NCI-H69 (cell line): ENCODE measurements around the gene MS4A15.

Experiments used
- DNase-seq: peaks from one replicate; lab custom pipeline; 2025; lab: John Stamatoyannopoulos, UW

The MS4A15 gene

DNA sequence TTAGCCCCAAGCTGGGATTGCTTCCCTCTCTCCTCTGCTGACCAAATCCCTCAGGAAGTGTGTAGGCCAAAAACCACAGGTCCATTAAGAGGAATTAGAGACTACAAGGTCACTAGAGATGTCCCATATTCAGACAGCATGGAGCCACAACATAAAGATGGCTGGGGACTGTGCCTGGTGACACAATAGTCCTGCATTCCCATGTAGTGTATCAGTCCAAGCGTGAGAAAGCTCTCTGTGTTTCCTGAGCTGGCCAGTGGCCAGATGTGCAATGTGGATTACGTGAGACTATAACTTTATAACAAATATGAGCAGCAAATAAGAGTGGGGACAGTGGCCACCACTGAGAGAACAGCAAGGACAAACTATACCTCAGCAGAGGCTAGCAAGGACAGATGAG, 20.9 kb downstream of the MS4A15 start:
- no peak for DNase-seq

DNA sequence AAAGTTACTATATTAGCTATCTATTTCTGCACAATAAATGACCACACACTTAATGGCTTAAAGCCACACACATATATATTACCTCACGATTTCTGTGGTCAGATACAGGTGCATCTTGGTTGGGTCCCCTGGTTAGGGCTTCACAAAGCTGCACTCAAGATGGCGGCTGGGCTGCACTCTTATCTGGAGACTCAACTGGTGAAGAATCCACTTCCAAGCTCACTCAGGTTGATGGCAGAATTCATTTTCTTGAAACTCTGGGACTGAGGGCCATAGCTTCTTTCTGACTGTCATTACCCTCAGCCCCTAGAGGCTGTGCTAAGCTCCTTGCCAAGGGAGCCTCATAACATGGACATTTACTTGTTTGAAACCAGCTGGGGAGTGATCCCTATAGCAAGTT, 23.4 kb downstream of the MS4A15 start:
- no peak for DNase-seq

- no peak for DNase-seq
These were observed 24.1 kb downstream of the MS4A15 start for GRCh38 chr11:60780774-60781173.

GRCh38 chr11:60781286-60781980, 24.8 kb downstream of the MS4A15 start:
- no peak for DNase-seq

- DNase-seq = no peak
These were observed 25.3 kb downstream of the MS4A15 start for GRCh38 chr11:60781981-60782316.

DNA sequence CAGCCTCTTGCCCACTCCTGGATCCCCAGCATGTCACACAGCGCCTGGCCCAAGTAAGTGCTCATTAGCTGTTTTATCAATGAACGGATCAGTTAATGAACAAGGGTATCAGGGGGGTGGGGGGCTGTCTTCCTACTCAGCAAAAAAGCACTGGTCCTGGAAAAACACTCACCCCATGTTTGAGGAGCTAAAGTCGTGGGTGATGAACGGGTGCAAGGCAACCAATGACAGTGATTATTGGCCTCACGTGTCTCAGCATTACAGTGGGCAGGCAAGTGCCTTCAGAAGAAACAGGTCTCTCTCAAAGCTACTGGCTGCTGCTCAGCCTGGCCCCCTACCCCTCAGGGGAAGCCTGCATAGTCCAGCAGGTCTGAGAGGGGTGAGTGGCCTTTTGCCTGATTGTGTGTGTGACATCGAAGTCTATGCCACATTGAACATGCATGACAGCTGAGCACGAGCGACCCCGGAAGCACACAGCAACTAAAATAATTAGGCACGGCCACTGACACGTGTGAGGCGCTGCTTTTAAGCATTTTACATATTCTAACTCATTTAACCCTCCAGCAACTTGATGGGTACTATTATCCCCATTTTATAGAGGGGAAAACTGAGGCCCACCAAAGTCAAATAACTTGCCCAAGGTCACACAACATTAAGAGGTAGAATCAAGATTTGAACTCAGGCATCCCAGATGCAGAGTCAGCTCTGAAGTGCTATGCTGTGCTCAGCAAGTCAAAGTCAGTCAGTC, 25.9 kb downstream of the MS4A15 start:
- no peak for DNase-seq

GRCh38 chr11:60783141-60783484, 26.4 kb downstream of the MS4A15 start:
- no peak for DNase-seq

DNA sequence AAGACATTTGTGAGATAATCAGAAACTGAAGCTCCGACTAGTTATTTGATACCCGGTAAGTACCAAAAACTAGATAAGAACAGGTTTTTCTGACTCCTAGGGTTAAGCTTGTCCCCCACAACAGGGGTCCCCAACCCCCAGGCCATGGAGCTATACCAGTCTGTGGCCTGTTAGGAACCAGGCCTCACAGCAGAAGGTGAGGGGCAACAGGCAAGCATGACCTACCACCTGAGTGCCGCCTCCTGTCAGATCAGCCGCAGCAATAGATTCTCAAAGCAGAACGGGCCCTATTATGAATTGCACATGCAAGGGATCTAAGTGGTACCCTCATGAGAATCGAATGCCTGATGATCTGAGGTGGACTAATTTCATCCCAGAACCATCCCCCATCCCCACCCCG, 27.2 kb downstream of the MS4A15 start:
- no peak for DNase-seq

DNA sequence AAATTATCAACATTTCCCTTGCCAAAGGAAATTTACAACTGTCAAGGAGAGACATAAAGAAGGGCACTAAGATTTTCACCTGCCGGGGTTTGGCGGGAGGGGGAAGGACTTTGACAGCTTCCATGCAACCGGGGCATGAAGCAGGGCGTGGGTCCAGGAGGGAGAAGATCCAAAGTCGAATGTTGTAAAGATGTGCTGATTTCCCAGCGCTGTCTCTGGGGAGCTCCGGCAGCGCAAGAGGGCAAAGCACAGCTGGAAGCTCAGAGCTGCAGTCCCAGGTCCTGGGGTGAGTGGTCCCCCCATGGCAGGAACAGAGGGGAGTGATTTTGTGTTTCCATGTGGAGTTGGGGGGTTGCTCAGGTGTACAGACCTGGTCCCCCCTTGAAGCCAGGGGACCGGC, 28.5 kb downstream of the MS4A15 start, which contains the start of gene MS4A10:
TSS of gene MS4A10 (plus strand) at position 198 of the 400 bp plus-strand sequence. CDS start 5,003 bp downstream, outside the sequence.
- no peak for DNase-seq

DNA sequence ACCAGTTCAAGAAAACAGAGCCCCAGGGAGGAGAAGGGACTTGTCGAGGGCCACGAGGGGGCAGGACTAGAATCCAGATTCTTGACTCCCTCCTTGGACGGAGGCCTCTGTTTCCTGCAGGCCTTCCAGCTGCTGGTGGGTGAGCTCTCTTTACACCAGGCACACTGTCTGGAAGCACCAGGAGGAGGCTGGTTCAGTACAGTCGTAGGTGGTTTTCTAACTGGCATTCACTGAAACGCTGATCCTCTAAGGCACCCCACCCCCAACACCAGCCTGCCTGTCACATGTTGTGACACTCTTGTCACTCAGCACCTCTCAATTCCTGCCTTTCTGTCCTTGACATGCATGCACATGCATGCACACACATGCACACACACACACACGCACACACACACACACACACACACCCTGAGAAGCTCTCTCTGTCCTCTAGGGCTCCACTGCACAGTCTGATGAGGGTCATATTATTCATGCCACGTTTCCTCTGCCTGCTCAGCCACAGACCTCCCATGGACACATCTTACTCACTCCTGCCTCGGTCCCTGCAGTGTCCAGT, 29.2 kb downstream of the MS4A15 start:
- no peak for DNase-seq

DNA sequence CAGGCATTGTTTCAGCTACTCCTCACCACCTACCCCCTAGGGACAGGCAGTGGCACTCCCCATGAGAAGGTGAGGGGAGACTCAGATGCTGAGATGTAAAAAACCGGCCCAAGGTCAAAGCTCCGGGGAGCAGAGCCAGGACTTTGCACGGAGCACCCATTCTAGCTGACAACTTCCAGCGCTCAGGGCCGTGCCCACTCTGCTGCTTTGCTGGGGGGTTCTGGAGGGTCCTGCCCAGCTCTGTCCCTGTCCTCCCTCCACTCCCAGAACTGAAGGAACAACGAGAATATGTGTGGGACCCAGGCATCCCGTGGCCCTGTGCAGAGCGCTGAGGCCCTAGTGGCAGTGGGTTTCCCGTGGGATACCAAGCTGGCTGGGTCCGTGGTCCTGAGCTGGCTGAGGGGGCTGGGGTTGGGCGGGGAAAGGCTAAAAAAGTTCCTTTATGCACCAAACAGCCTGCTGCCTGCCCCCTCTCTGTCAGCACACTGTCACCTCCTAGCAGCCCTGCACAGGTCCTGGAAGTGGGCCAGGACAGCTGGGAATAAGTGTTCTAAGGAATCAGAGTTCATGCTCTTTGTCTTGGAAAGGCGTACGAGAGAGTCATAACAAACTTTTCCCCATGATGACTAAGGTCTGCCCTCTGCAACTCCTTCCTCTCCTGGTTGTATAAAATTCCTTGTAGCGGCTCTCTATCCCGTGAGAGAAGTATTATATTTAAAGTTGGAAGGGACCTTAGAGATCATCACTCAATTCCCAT, 30.3 kb downstream of the MS4A15 start:
- DNase-seq = peak; percentile 34

DNA sequence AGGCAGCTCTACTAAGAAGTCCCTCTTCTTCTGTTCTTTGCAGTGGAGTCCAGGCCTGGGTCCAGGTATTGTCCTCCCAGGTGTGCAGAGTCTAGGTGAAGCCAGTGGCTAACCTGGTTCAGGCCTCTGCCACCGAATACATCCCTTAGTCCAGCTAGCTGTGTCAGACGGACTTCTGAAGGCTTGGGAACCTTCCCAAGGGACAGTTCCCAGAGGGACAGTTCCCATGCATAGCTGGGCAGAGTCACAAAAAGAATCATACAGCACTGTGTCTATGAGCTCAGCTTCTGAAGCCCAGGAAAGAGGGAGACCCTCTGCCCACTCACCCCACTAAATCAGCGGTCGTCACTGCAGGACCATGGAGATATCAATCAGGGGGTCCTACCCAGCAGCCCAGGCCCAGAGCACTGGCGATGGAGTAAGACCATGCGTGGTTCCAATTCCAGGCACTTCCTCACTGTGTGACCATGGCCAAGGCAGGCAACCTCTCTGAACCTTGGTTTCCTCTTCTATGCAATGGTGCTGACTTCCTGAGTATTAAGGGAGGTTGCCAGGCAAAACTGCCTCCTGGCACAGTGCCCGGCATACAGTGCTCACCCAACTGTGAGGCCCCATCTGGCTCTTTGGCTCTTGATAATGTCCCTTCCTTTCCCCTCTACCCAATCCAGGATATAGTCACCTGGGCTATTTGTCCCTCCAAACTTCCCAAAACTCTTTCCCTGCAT, 31.9 kb downstream of the MS4A15 start:
- peak; percentile 90 for DNase-seq

DNA sequence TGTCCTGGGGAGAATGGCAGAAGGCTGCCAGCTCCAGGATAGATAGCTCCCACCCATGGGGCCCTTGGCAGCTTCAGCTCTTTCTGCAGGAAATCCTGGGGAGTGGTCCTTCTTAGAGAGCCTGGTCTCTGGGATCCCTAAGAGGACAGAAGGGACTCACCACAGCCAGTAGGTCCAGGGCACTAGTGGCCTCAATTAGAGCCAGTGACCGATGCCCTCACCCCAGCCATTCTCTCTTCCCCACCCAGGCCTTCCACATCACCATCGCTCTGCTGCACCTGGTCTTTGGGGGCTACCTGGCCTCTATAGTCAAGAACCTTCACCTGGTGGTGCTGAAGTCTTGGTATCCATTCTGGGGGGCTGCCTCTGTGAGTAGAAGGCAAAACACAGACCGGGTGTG, 34.1 kb downstream of the MS4A15 start:
- no peak for DNase-seq

DNA sequence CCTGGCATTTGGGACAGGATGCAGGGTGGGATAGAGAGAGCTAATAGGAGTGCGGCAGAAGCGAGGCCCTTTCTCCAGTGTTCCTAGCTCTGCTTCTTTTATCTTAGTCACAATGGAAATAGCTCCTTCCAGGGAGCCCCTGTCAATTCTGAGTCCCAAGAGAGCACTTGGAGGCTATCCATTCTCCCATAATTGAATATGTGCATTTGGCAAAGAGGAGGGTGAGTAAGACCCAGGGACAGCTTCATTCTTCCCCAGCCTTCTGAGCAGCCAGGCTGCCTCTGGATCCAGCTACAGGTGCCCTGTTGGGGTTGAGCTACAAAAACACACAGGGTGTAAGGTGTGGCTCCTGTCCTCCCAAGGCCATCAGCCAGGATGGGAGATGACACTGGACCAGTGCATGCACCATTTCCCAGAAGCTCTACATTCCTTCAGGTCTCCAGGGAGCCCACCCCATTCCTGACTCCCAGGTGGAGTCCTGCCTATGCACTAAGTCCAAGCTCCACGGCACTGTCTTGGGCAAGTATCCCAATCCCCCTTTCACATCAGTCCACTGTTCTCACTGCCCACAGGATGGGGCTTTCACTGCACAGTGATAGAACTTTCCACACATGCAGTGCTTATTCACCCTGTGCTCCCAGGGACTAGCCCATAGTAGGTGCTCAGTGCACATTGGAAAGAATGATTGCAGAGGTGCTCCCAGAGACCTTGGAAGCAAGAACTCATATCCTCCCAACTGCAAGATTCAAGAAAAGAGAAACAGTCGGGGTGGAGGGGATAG, 34.7 kb downstream of the MS4A15 start:
- DNase-seq = no peak

DNA sequence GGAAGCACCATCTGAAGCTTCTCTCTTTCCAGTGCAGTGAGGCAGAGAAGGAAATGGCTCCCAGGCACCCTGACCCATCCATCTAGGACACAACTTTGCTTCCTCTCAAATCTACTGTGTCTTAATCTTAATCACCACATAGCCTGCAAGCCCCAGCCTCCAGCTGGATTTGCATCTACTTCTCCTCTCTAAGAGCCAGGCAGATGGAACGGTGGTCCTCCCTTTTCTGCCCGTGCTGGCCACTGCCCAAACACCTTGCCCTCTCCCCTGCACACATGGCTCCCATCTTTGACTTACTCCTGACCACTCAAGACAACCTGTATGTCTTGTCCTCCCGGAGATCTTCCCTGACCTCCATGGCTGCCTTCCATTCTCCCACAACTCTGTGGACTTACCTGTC, 35.9 kb downstream of the MS4A15 start:
- no peak for DNase-seq

- no peak for DNase-seq
These were observed 38.6 kb downstream of the MS4A15 start for GRCh38 chr11:60795291-60795690.

DNA sequence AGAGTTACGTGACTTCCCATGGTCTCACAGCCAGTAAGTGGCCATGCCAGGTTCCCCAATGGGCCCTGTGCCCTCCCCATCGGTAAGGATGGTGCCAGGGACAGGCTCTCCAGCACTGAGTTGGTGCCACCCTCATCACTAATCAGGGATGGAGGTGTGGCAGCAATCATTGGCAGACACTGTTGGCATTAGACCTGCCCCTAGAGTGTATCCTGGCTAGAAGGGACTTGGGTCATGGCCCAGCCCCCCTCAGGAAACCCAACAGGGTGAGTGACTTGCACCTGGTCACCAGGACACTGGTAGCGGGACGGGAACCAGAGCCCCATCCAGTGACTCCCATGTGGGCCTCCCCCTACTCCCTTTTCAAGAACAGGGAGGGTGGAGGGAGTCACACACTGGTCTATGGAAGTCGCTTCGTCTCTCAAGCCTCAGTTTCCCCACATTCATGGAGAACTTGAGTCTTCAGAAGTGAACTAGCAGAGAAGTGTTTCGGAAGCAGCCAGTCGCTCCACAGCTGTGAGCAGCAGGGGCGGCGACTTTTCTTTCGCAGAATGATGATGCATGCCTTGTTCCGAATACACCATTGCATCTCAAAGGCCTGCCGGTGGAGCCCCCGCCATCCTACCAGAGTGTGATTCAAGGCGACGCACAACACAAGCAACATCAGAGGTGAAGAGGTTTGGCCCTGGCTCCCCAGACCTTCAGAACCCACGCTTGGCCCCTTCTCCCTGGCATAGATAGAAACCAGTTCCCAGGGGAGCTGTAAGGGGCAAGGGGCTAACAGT, 41.4 kb downstream of the MS4A15 start:
- no peak for DNase-seq

GRCh38 chr11:60798631-60799030, 42.0 kb downstream of the MS4A15 start:
- no peak for DNase-seq

DNA sequence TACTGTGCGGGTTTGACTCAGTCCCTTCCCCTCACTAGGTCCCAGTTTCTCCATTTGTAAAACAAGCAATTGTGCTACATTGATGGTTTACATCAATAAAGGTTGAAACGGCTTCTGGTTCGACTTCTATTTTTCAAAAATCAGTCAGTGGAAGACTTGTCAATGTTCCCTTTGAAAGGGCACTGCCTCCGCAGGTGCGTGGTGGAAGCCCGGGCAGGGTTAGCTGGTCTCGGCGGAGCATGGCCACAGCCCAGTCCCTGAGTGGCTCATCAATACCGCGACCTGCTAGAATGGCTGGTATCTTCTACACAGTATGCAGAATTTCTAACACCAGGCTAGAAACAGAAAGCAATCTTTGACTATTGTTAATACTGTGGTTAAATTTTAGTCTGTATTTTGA, 44.5 kb downstream of the MS4A15 start:
- DNase-seq = no peak

DNA sequence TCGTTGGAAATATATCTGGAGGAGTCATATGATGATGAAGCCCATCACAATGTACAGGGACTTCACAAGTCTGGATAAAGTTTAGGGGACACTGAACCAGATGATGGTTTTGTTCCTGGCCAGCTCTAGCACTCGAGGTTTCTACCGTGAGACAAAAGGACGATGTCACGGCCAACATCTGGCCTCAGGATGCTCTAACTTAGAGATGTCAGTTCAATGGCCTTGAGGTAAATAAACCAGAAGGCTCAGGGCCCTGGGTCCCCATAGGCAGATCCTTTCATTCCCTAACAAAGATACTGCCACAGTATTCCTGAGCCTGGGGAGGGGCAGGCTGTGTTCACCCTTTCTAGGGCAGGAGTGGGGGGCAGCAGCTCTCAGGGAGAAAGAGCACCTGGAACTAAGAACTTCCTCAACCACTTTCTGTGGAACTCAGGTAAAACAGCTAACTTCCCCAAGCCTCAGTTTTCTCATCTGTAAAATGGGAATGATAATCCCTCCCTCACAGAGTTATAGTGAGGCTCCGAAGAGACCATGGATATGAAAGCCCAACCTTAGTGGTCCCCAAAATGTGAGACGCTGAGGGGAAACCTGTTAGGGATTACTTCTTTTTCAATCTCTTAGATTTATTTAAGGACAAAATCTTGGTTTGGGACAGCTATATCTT, 46.7 kb downstream of the MS4A15 start:
- DNase-seq = no peak
